Measurements from ENCODE around the gene SNX15.
"Not testable (repeated sequence)": the region's sequence is repeated elsewhere in the genome, so short reads cannot be mapped to it uniquely, and the experiment has no call there.

The SNX15 gene

GRCh38 chr11:65016705-65017104 lies 10.5 kb upstream of the SNX15 start:
- DNase-seq, result no peak

DNA sequence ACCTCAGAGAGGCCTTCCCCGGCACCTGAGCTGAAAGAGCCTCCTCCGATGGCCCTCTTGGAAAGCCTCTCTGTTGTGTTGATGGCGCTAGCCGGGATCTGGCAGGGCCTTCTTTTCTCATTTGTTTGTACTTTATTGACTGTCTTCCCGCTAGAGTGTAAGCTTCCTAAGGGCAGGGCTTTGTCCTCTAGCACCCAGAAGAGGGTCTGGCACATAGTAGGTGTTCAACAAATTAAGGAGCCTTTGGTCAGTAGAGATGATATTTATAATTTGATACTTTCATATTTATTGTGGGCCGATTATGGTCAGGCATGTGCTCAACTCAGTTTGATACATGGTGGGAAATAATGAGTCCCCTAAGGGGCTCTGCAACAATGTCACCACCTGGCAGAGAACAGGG lies 9.3 kb upstream of the SNX15 start:
- DNase-seq, result no peak

GRCh38 chr11:65019824-65020223 lies 7.4 kb upstream of the SNX15 start:
- DNase-seq, result no peak

- DNase-seq, result no peak
Measured at GRCh38 chr11:65021003-65021402, 6.2 kb upstream of the SNX15 start.

GRCh38 chr11:65021509-65021908 lies 5.7 kb upstream of the SNX15 start:
- DNase-seq, result no peak

DNA sequence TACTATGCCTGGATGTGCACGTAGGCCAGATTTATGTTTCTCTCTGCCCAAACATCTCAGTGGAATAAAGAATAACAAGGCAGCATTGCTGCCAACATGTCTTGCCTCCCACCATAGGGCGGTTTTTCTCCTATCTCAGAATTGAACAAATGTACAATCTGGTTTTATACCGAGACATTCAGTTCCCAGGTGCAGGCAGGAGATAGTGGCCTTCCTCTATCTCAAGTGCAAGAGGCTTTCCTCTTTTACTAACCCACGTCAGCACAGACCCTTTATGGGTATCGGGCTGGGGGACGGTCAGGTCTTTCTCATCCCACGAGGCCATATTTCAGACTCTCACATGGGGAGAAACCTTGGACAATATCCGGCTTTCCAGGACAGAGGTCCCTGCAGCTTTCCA lies 3.7 kb upstream of the SNX15 start:
- not testable (repeated sequence) for DNase-seq

DNA sequence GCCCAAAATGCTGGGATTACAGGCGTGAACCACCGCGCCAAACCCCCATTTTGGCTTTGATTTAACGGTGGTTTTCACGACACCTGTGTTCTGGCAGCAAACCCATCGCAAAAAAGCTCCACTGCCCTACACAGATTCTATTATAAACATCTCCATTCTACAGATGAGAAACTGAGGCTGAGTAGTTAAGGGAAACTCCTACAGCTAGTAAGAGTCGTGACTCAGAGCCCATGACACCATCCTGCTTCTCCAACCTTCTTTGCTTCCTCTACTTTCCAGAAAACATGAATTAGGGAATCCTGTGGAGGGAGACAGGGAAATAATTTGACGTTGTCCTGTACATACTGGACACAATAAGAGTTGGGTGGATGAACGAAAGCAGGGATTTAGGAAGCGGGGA lies 429 bp upstream of the SNX15 start:
- DNase-seq, result no peak

DNA sequence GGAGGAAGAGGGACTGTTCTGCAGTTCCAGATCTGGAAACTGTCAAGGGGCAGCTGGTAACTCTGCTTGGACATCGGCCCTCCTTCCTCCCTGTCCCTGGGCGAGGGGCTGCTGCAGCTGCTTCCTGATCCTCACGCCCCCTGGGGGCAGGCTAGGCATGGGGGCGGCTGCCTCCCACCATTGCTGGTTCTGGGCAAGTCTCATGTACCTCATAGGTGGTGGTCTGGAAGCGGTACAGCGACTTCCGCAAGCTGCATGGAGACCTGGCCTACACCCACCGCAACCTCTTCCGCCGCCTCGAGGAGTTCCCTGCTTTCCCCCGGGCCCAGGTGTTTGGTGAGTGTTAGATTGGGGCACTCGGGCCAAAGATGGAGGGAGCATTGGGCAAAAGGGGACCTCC lies 5.0 kb downstream of the SNX15 start:
- no peak for DNase-seq

DNA sequence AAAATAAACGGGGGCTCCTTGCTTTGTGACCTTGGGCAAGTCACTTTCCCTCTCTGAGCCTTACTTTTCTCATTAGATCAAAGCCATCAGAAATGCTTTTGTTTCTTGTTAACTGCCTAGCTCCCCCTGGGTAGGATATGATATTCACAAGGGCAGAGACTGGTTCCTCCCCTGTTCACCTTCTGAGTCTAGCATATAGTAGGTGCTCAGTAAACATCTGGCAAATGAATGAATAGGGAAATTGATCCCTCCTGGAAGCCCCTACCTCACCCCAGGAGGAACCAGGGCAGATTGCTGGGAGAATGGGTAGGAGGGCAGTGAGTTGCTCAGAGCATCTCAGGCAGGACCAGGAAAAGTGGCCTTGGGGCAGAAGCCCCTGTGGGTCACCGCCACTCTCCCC lies 7.2 kb downstream of the SNX15 start:
- no peak for DNase-seq

DNA sequence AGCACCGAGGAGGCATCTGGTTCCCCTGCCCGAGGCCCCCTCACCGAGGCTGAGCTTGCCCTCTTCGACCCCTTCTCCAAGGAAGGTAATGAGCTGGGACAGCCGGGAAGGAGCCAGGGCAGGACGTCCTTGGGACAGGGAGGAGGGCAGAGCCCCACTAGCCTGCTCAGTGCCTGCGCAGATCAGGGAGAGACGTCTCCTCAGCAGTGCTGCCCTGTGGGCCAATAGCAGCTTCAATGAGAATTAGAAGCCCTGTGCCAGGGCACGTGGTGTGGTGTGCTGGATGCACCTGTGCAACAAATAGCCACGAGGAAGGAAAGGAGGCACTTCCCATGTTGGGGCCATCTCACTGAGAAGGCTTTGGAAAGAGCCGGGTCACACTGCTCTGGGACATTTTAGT lies 8.3 kb downstream of the SNX15 start:
- DNase-seq, result no peak

DNA sequence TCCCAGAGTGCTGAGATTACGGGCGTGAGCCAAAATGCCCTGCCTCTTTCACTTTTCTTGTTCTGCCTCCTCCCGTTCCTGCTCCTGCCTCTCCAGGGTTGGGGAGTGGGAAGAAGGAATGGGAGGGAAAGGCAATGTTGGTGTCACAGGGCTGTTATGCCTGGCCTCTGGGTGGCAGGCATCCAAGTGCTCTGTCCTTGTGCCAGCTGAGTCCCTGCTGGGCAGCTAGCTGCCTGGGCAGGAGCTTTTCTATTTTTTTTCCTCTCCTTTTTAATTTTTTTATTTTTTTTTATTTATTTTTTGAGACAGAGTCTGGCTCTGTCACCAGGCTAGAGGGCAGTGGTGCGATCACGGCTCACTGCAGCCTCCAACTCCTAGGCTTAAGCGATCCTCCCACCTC lies 9.7 kb downstream of the SNX15 start:
- no peak for DNase-seq

DNA sequence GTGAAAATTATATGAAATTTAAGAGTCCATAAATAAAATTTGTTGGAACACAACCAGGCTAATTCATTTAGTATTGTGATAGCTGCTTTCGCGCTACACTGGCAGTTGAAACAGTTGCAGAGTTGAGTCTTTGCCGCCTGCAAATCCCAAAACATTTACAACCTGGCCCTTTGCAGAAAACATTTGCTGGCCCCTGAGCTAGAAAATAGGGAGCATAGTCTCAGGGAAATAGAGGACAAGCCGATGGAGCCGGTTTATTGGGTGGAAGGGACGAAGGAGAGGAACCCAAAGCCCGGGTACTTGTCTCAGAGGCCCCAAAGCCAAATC lies 13.2 kb downstream of the SNX15 start:
- DNase-seq, result no peak

- DNase-seq, result peak; percentile 95
Measured at GRCh38 chr11:65040847-65041622, 13.8 kb downstream of the SNX15 start, which contains the start of gene SAC3D1. SAC3D1 (plus strand) TSS chr11:65041210; CDS start chr11:65041293, 83 bp downstream.

- DNase-seq, result no peak
Measured at GRCh38 chr11:65042891-65043290, 15.7 kb downstream of the SNX15 start.

GRCh38 chr11:65043881-65044501 lies 16.8 kb downstream of the SNX15 start:
- no peak for DNase-seq

- no peak for DNase-seq
Measured at GRCh38 chr11:65045061-65045460, 17.8 kb downstream of the SNX15 start.

GRCh38 chr11:65045728-65046127 lies 18.5 kb downstream of the SNX15 start:
- DNase-seq, result no peak

- no peak for DNase-seq
Measured at GRCh38 chr11:65047581-65048422, 20.6 kb downstream of the SNX15 start.

DNA sequence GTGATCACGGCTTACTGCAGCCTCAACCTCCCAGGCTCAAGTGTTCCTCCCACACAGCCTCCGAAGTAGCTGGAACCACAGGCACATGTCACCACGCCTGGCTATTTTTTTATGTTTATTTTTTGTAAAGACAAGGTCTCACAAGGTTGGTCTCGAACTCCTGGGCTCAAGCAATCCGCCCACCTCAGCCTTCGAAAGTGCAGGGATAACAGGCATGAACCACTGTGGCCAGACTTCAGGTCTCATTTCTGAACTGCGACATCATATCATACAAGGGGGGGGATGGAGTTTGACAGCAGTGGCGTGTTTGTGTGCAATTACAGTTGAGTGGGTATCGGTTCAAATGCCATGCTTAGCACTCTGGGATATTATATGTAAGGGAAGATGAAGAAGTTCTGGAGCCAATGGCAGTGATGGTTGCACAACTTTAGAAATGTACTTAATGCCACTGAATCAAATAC lies 24.2 kb downstream of the SNX15 start:
- DNase-seq, result no peak

DNA sequence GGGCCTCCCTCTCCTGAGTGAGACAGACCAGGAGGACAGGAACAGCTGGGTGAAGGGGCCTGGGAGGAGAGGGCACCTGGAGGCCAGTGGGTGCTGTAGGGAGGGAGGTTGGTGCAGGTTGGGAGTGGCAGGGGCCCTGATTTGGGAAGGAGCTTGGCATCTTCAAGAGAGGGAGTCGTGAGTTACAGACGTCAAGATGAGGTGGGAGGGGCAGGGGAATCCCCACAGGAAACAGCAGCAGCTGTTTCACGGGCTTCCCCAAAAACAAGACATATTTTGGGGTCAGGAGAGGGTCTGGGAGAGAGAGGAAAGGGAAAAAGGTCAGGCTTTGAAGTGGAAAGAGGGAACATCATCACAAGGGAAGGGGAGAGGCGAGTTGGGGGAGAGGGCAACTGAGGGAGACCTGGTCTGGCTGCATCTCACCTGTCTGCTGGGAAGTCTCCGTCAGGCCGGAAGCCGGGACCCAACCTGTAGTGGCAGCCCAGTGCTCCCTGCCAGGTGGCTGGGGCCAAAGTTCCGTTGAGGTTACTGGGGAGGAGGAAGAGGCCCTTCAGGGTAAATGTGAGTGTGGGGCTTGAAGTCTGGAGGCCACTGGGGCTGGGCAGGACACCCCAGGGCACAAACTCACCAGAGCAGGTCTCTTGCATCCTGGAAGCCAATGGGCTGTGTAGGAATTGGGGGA lies 26.7 kb downstream of the SNX15 start:
- no peak for DNase-seq

GRCh38 chr11:65055538-65055937 lies 28.3 kb downstream of the SNX15 start:
- DNase-seq, result no peak

GRCh38 chr11:65056999-65057398 lies 29.8 kb downstream of the SNX15 start:
- DNase-seq, result no peak

GRCh38 chr11:65057526-65057925 lies 30.3 kb downstream of the SNX15 start:
- no peak for DNase-seq
